Measurements from ENCODE around the gene RNH1.

The RNH1 gene

GRCh38 chr11:454801-455565, 52.1 kb downstream of the RNH1 start:
- DNase-seq, result no peak

GRCh38 chr11:454043-454442, 53.0 kb downstream of the RNH1 start:
- DNase-seq, result no peak

DNA sequence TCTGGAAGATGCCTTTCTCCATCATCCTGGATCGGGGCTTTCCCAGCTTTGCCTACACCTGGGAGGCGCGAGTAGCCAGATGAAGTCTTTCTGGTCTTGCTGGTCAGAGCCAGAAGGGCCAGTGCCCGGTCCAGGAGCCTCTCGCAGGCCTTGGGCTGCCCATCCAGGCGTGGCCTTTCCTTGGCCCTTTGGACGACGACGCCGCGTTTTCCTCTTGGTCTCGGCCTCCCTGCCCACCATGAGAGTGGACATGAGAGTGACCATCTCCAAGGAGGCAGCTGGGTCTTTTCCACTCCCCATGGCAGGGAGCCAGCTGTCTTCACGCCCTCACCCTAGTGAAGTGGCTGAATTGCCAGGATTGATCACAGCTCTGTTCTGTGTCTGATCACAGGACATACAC, 53.5 kb downstream of the RNH1 start:
- DNase-seq, result no peak

GRCh38 chr11:452916-453527, 54.0 kb downstream of the RNH1 start:
- DNase-seq, result no peak

DNA sequence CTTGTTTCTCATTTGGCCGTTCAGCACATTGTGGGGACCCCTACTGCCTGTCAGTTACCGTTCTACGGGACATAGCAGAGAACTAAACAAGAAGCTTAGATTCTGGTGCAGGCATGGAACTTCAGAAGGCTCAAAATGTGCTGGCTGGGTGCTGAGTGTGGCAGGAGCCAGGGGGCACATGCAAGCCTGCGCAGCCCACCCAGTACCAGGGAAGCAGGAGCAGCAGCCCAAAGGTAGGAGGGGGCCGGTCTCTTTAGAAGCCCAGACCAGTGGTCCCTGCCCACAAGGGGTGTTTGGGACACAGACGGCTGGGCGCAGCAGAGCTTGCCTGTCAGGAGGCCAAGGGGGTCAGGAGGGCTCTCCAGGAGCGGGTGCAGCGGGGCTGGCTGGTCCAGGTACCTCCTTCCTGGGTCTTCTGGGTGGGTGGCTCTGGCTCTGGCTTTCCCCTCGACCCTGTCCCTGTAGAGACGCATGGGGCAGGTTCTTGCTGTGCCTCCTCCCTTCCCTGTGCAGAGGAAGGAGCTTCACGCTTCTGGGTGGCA, 54.8 kb downstream of the RNH1 start:
- no peak for DNase-seq

DNA sequence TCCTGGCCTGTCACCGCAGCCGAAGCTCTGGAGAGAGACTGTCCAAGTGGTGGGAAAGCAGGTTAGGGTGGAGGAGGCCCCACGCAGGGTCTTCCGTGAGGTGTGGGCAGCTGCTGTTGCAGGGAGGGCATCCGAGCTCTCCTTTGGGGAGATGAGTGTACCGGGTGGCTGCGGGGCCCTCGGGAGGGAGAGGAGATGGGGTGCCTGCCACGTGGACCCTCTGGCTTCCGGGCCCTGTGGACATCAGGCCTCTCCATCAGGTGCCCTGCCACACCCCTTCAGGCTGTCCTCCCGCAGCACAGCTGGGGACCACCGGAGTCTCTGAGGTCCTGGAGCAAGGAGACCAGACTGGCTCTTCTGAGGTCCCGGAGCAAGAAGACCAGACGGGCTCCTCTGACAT, 55.3 kb downstream of the RNH1 start:
- no peak for DNase-seq

DNA sequence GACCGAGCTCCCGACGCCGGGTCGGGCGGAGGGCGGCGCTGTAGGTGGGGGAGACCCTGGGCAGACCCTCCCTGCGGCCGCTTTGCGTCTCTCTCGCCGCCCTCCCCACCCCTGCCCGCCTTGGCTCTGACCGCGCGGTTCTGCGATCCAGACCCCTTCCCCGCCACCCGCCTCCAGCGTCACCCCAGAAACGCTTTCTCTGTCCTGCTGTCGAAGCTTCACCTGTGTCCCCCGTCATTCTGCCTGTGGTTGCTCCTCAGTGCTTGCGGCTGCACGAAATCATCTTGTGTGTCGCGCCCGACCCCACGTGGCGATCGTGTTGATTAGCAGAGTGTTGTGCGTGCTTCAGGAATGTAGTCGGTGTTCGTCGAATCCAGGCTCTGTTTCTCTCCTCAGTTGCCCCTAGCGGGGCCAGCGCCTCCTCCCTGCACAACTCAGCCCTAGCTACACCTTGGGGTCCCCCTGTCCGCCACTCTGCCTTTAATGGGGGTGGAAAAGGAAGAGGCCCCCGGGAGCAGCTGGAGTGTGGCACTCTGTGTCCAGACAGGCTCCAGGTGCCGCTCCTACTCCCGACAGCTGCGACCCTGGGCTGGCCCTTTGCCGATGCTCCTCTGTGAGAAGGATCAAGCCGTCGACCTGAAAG, 56.1 kb downstream of the RNH1 start:
- DNase-seq, result peak; percentile 81 to 83

- peak; percentile 94 for DNase-seq
Observed at GRCh38 chr11:449889-450808, 56.9 kb downstream of the RNH1 start, which contains the start of gene PTDSS2. TSS of gene PTDSS2 (plus strand) at chr11:450279. CDS start at chr11:450456, 177 bp downstream.

GRCh38 chr11:447923-448731, 58.9 kb downstream of the RNH1 start:
- DNase-seq, result peak; percentile 96

- no peak for DNase-seq
Observed at GRCh38 chr11:446891-447290, 60.2 kb downstream of the RNH1 start.

- DNase-seq, result no peak
Observed at GRCh38 chr11:445765-446588, 61.1 kb downstream of the RNH1 start.

All from activated CD4-positive, alpha-beta T cell treated with anti-CD3 and anti-CD28 coated beads for 4 hours (primary cell).